GM18517 (cell line): ENCODE results near the gene RASGRP2.

Experiments used
- ATAC-seq: cut with Tn5 transposase; IDR thresholded peaks from one replicate; pipeline ENCODE4 v1.9.1; 2021; ENCODE audit warnings: mild to moderate bottlenecking, moderate library complexity; ENCODE audit not compliant: unreplicated experiment

RASGRP2 gene

DNA sequence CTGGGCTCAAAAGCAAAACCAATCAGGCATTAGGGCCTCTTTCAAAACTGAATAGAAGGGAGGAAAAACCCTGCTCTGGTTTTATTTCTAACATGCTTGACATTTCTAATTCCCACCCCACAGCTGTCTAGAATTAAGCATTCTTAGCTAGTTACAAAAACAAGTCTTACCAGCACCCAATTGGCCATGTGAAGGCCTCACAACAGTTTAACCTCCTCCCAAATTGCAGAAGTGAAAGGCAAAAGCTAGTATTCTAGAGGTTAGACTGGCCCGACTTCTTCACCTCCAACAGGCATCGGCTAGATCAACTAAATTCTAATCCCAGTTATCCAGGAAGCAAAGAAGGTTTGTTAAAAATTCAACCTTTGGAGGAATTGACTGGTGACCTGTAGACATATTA lies 27.9 kb upstream of the RASGRP2 start:
- no peak for ATAC-seq

DNA sequence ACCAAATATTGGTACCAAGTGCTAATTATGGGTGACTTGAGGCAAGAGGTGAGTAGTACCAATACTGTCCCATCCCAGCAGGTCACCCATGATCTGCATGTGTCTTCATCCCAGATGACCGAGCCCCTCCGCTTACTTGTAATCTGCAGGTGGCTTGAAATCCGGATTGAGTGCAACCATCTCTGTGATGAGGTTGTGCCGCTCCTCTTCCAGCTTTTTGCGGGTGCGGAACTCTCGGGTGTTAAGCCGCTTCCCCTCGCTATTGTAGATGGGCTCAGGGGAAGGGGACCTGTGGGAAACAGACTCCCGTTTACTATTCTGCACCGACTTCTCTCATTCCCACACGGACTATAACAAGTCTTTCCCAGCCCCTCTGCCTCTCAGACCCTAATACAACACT lies 26.2 kb upstream of the RASGRP2 start:
- ATAC-seq = no peak

DNA sequence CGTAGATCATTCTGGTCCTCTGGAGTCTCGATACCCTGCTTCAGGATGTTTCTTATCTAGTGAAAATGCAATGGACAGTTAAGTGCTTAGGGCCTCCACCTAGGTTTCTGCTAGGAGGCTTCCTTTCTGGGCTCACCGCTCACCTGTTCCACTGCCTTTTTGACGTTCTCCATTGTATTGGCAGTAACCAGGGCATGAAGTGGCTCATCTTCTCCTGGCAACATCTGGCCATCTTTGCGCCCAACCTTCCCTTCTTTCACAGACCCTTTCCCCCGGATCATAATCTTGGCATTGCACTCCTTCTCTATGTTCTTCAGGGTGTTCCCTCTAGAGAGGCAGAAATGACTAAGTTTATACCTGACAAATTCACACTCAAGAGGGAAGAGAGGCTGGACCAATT lies 25.3 kb upstream of the RASGRP2 start:
- no peak for ATAC-seq

DNA sequence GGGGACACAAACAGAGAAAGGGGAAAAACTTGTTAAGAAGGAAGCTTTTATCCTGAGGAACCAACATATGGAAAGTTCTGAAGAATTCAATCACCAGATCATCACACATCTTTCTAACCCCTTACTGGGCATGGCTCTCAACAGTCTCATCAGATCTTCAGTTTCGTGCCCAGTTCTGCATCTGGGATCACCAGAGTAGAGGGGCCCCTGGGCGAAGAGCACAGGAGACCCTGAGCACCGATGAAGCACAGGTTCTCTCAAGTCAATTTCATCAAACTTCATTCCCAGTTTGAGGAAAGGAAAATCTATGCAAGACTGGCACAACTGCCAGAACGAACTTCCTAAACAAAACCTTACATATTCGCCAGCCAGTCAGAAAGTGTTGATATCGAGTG lies 24.4 kb upstream of the RASGRP2 start:
- ATAC-seq = no peak

GRCh38 chr11:64767344-64768299 lies 23.7 kb upstream of the RASGRP2 start:
- no peak for ATAC-seq

- ATAC-seq = no peak
Measured at GRCh38 chr11:64766881-64767280, 22.9 kb upstream of the RASGRP2 start.

DNA sequence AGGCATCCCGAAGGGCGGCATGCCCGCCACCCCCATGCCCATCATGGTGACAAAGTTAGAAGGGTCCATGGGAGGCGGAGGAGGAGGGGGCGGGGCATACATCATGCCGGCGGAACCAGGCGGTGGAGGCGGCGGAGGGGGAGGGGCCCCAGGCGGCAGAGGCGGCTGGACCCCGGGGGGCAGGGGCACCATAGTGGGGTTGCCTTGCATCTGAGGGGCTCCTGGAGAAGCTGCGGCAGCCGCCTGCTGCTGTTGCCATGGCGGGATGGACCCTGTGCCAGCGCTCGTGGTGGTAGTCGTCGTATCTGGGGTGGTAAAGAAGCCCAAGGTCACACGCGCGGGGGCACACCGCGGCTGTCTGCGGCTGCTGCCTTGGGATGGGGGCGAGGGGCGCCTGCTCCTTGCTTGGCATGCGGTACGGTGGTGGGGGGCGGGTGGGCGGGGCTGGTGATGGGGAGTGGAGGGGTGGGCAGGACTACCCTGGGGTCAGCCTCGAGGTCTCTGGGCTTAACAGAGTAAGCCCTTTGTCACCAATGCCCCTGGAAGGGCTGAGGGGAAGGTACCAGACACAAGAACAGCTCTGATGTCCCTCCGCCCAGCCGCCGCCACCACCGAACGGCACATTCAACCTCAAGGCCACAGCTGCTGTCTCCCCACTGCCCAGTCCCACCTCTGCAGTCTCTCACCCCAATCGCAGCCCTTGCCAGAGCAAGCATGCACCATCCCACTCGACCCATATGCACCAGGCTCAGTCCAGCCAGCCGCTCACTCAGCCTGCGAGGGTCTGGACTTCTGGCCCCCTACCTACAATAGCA lies 22.1 kb upstream of the RASGRP2 start:
- no peak for ATAC-seq

DNA sequence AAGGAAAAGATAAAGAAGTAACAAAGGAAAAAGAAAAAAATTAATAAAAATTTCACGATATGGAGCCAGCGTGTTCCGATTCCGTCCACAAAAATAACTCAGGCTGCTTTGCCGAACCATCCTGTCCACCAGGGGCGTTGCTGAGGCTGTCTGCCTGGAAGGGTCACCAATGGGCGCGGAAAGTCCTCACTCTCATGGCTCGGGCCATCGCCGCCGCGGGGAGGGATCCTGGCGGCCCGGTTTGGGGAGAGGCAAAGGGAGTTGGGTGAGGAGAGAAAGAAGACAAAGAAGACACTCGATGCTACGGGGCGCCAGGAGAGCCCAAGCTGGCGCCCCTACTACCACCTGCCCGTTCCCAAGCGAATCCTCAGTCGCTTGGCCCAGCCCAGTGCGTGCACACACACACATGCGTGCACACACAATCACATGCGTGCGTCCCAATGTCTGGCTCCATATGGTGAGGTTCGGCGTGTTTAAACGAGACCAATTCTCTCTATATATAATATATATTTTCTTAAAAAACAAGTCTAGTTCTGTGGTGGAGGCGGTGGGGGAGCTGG lies 21.4 kb upstream of the RASGRP2 start:
- no peak for ATAC-seq

DNA sequence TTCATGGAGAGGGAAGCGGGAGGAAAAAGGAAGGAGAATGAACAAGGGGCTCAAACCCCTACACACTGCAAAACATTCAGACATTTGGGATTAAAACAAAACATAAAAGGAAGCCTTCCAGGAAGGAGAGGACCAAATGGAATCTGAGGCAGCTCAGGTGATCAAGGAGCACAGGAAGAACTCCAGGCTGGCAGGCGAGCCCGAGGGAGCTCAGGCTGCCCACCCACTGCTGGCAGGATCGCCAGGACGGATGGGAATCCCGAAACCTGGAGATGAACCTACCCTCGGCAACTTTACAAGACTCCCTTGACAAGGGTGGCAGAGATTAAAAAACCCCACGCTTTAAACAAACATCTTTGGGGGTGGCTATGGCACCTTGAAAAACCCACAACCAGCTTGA lies 20.8 kb upstream of the RASGRP2 start:
- ATAC-seq = no peak

- ATAC-seq = no peak
Measured at GRCh38 chr11:64764040-64764611, 20.2 kb upstream of the RASGRP2 start.

GRCh38 chr11:64763526-64764039 lies 19.6 kb upstream of the RASGRP2 start:
- ATAC-seq = no peak

GRCh38 chr11:64762674-64763525 lies 19.0 kb upstream of the RASGRP2 start:
- no peak for ATAC-seq

- ATAC-seq = no peak
Measured at GRCh38 chr11:64762277-64762673, 18.3 kb upstream of the RASGRP2 start.

DNA sequence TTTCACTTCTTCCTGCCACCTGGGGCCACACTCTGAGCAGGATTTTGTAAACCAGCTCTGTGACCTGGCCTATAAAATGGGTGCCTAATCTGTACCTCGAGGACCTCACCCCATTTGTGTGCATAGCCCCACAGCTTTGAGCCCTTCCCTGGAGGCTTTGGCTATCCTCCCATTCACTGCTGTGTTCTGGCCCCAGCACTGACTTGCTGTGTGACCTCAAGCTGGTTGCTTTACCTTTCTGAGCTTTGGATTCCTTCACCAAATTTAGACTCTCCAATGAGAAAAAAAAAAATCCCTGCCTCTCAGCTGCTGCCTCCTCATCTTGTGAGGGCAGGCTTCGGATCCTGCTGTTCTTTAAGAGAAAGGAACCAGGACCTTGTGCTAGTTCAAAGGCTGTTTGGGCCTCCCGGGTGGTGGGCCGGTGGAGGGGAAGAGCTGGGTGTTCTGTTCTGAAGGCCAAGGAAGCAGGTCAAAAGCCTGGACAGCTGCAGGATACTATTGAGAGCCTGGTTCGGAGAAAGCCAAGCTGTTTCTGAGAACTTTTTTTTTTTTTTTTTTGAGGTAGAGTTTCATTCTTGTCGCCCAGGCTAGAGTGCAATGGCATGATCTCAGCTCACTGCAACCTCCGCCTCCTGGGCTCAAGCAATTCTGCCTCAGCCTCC lies 16.9 kb upstream of the RASGRP2 start:
- no peak for ATAC-seq

DNA sequence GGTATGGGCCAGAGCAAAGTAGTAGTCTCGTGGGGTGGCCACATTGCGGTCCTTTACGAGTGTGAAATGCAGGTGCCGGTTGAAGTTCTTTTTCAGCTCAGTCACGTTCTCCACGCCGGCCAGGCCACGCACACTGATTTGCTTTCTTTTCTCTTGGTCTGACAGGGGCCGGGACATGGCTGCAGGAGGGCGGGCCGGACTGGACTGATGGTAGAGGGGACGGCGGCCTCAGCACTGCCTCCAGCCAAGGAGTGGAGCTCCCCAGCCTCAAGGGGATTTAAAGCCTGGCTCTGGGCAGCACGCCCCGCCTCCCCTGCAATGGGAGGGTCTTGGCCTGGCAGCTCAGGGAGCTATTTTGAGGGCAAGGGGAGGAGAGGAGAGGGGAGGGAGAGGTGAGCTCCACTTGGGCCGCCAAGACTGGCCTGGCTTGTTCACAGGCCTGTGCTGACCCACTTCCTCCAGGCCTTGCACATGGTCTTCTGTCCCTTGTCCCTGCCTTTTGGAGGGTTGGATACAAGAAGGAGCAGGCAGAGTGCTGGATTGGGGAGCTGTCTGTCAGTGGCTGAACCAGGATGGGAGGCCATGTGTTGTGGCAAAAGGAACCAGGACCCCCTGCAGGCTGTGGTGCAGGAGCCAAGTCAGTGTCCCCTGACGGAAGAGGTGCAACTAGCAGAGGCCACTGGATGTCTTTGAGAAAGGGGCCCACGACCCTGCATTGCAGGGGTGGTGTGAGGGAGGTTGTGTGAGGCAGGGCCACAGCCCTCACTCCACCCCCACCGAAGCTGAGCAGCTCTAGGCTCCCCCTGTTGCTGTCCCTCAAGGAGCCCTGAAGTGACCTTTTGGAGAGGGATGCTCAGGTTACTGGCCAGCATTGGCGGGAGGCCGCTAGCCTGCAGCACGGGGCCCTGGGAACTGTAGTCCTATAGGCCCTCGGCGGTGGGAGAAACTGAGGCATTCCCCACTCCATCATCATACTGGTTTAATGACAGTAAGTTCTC lies 16.1 kb upstream of the RASGRP2 start, which contains the start of gene PYGM:
Gene PYGM (minus strand): TSS at position 253 of the 998 bp plus-strand sequence. CDS start 76 bp downstream, at position 177.
- ATAC-seq = no peak

DNA sequence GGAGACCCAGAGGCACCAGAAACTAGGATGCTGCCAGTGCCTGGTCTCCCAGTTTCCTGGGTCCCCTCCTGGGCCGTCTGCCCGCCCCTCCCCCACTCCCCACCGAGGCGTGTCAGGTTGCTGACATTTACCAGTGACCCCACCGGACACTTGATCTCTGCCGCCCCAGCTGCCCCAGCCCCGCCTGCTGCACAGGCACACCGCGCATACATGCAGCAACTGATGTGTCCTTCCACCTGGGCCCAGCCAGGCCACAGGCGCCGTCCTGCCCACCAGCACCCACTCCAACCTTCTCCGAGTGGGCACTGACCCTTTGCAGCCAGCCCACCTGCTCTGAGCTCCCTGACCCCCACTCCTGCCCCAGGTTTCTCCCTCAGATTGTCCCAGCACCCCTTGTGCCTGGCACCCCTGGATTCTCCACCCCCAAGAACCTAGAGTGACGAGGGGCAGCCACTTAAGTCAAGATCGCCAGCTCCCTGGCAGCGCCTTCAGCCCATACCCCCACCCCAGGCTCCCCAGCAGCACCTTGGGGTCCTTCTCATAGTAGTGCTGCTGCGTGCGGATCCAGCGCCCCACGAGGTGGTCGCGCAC lies 15.3 kb upstream of the RASGRP2 start:
- ATAC-seq = no peak

DNA sequence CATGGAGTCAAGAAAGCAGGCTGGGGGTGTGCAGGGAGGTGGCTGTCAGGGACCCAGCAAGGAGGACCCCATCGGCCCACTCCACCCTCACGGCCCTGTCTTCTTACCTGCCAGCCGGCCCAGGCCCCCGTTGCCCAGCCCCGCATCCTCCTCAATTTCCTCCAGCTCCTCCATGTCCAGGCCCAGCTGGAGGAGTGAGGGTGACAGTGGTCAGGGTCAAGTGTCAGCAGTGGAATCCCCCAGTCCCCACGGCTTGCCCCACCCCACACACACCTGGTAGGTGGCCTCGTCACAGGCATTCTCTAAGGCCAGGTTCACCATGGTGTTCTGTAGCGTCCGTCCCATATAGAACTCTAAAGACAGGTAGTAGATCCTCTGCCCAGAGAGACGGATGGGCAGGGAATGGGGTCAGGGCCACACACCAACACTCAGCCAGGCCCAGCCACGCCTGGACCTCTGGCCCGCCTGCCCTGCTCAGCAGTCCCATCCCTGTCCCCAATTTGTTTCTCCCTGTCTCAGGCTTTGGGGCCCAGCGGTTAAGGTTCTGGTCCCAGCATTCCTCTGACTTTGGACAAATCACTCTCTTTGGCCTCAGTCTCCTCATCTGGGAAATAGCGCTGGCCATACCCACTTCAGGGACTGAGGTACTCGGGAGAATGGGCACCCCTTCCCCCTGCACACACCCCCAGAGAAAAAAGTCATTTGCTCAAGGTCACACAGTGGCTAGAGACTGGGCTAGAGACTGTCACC lies 14.6 kb upstream of the RASGRP2 start:
- ATAC-seq = no peak
